ENCODE results near the gene ZDHHC1. TPM values are rescaled to one million over a fixed set of nuclear protein-coding genes. Genes with fewer than 3 reads are reported as not detected.
"Not testable (repeated sequence)": the region's sequence is repeated elsewhere in the genome, so short reads cannot be mapped to it uniquely, and the experiment has no call there.

Gene ZDHHC1
- polyA plus RNA-seq, 3 donors = 9.6 to 18.0 (median 12.9) TPM

DNA sequence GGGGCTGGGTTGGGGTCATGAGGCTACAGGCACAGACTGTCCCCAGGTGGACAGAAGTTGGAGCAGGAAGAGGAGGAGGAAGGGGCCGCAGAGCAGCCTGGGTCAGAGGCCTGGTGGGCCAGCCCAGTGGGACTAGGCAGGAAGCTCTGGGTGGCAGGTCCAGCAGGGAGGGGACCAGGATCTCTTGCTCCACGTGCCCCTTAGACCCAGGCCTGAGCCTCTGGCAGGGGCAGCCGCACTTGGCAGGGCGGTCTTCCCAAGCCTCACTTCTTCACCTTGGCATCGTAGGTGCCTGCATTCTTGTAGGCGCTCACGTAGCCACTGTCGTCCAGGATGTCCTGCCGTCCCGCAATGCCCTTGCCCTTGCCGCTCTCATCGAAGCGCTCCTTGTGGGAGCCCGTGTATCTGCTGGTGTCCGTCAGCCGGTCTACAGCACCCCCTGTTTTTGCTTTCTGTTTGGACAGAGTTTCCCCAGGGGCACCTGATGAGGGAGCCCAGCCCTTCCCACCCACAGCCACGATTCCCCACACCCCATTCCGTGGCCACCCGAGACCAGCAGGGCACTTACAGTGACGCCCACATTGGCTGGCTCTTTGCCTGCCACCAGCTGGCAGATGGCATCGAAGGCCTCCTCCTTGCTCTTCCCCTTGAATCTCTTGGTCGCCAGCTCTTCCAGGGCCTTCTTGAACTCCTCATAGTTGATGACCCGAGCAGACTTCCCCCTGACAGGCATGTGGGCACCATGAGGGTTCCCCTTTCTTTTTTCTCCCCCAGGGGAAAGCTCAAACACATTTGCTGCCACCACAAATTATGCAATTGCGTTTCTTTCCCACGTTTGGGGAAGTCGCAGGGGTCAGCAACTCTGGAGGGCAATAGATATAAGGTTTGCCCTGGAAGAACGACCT lies 26.1 kb downstream of the ZDHHC1 start:
- no peak for DNase-seq (ENCODE audit: extremely low read depth in 1 of 11, low read depth in 9 of 11, low spot score in 4 of 11)

DNA sequence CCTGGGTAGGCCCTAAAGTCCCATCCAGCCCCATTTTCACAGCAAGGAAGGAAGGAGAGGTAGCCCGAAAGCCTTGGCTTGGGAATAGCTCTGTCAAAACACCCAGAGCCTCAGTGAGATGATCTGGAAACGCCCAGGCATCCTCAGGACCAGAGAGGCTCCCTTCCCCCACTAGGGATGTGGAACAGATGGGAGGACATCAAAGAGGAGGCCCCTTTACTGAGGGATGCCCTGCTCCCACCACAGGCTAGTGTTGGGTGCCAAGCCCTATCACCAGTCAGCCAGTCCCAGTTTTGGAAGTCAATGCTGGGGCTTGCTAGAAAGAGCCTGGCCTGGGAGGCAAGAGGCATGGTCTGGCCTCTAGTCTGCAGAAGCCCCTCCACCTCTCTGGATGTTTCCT lies 27.7 kb downstream of the ZDHHC1 start:
- DNase-seq (ENCODE audit: extremely low read depth in 1 of 11, low read depth in 9 of 11, low spot score in 4 of 11) = no peak

DNA sequence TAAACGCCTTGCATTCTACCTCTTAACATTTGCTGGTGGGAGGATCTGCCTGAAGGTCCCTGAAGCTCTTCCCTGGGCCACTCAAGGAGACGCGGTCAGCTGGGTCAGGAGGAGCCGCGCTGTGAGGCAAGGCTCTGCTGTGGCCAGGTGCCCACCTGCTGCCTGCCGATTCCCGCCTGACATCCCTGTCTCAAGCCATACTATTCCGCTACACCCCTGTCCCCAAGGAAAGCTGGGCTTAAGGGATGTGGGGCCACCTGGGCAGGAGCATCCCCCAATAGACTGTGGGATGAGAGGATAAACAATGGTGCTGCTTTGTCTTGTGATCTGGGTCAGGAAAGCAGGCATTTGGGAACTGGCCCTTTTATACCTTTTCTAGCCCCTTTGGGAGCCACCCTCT lies 28.1 kb downstream of the ZDHHC1 start:
- no peak for DNase-seq (ENCODE audit: extremely low read depth in 1 of 11, low read depth in 9 of 11, low spot score in 4 of 11)

DNA sequence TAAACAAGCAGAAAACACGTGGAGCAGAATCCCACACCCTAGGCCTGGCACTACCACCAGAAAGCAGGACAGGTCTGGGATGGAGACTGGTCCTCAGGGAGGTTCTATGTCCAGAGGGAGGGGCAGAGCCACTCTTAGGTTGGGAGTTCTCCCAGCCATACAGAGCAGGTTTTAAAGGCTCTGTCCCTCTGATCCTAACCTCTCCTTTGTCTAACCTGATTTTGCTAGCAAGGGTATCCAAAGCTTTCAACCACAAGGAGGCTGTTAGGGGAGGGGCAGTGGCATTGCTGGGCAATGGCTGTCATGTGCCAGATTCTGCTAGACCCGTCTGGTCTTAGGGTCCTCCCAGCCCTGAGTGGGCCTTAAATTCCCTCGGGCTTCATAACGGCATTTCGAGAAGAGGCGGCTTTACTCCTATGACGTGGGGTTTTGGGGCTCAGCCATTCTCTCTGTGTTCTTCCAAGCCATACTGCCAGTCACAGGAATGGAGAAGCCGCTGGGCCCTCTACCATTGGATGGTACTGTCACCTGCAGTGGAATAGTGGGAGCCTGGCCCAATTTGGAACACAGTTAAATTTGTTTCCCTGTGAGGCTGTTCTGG lies 28.7 kb downstream of the ZDHHC1 start:
- DNase-seq (ENCODE audit: extremely low read depth in 1 of 11, low read depth in 9 of 11, low spot score in 4 of 11) = no peak

DNA sequence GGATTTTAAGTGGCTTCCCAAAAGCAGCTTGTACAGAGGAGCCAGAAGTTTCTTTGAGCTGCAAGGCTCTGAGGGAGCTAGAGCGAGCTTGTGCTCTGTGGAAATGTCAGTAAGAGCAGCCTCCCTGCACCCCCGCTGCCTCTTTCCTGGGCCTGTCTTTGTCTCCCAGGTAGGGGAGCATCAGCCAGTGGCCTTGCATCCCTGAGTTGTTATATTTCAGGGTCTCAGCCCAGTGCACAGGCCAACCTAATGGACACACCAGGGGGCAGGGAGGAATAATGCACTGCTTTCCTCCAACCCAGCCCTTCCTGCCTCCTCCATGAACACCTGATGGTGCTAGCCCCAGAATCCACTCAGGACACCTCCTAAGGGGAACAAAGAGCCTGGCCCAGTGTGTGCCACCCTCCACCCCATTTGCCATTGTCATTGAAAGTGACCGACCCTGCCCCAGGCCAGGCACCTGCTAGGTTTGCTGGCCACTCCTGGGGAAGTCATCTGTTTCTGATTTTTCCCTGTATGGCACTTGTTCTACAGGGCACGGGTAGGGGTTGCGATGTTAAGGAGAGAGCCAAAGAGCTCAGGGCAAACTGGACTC lies 29.3 kb downstream of the ZDHHC1 start:
- no peak for DNase-seq (ENCODE audit: extremely low read depth in 1 of 11, low read depth in 9 of 11, low spot score in 4 of 11)

DNA sequence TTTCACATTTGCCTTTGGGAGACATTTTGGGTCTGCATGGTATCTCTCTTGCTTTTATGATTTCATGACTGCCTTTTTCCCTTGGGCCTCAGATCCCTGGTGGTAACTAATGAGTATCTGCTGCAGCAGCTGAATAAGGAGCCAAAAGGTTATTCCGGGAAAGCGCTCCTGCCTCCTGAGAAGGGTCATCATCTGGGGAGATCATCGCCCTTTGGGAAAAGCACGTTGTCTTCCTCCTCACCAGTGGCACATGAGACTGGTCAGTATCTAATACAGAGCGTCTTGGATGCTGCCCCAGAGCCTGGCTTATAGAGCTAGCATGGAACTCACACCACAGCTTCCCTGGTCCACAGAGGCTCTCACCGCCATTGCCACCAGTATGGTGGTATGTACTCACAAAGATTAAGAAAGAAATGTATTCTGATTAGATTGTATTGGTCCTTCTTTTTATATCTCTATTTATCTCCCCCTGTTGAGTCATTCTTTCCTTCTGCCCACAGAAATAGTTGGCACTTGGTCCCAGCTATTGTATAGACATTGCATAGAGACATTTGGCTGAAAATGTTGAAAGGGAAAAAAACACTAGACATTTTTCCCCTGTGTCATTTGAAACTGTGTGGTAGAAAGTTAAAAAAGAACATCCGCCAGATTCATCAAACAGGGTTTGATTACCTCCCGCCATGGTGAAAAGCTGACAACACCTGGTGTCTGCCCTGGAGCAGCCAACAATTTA lies 31.3 kb downstream of the ZDHHC1 start:
- no peak for DNase-seq (ENCODE audit: extremely low read depth in 1 of 11, low read depth in 9 of 11, low spot score in 4 of 11)

DNA sequence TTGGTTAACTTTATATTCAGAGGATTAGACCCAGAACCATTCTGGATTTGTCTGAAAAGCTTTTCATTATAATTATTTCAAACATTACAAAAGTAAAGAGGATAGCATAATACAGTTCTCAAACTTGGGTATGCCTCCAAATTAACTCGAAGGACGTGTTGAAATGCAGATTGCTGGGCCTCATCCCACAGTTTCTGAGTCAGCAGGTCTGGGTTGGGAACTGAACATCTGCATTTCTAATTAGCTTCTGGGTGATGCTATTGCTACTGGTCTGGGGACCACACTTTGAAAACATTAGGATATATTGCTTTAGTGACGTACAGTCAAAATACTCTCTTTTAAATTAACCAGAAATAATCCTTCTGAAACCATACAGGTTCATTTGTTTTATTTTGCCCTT lies 33.0 kb downstream of the ZDHHC1 start:
- DNase-seq (ENCODE audit: extremely low read depth in 1 of 11, low read depth in 9 of 11, low spot score in 4 of 11) = no peak

DNA sequence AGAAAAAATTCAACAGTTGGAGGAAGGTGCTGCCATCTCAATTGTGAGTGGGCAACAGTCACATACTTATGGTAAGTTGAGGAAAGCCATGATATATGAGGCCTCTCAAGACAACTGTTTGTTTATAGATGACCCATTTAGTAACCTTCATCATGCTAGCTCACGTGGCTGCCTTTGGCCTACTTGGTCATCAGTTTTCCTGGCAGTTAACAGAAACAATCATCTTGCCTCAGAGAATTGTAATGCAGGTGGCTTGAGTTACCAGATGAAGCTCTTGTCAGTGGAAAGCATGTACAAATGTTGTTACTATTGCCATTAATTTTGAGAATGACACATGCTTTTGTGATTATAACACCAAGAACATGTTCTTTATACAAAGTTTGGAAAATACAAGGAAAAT lies 37.6 kb downstream of the ZDHHC1 start:
- DNase-seq (ENCODE audit: extremely low read depth in 1 of 11, low read depth in 9 of 11, low spot score in 4 of 11) = no peak

DNA sequence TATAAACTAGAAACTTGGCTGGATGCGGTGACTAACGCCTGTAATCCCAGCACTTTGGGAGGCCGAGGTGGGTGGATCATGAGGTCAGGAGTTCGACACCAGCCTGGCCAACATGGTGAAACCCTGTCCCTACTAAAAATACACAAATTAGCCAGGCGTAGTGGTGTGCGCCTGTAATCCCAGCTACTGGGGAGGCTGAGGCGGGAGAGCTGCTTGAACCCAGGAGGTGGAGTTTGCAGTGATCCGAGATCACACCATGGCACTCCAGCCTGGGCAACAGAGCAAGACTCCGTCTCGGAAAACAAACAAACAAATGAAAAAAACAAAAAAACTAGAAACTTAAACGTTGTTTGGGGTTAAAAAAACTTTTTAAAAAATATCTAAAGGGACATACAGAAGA lies 40.3 kb downstream of the ZDHHC1 start:
- not testable (repeated sequence) for DNase-seq (ENCODE audit: extremely low read depth in 1 of 11, low read depth in 9 of 11, low spot score in 4 of 11)

DNA sequence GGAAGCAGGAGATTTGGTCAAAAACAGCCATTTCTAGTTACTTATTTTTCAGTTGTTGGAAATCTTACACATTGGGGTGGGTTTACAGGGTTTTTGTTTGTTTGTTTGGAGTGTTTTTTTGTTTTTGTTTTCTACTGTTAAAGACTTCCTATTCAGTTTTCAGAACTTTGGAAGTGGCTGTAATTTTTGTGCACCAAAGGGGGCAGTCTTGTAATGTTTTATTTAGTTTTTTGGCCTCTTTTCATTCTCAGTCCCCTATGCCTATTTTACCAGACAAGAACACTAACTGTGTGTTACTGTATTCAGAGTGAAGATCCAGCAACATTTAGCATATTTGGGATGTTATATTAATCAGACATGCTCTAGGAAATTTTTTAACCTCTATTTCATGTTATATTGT lies 43.6 kb downstream of the ZDHHC1 start:
- DNase-seq (ENCODE audit: extremely low read depth in 1 of 11, low read depth in 9 of 11, low spot score in 4 of 11) = no peak

DNA sequence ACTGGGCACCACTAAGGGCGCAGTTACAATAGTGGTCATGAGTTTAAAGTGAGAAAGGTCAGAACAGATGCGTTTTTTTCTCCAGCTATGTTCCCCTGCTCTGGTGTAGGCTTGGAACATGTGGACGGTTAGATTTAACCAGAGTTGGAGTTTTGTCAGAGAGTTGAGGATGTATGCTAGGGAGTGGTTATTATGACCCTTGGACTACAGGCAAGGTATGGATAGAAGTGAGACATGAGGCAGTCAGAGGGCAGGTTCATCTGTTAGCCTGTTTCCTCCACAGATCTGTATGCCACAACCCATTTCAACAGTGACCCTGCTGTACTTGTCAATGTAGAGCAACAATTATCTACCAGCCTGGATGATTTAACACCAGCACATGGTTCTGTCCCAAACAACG lies 45.6 kb downstream of the ZDHHC1 start:
- DNase-seq (ENCODE audit: extremely low read depth in 1 of 11, low read depth in 9 of 11, low spot score in 4 of 11) = no peak

DNA sequence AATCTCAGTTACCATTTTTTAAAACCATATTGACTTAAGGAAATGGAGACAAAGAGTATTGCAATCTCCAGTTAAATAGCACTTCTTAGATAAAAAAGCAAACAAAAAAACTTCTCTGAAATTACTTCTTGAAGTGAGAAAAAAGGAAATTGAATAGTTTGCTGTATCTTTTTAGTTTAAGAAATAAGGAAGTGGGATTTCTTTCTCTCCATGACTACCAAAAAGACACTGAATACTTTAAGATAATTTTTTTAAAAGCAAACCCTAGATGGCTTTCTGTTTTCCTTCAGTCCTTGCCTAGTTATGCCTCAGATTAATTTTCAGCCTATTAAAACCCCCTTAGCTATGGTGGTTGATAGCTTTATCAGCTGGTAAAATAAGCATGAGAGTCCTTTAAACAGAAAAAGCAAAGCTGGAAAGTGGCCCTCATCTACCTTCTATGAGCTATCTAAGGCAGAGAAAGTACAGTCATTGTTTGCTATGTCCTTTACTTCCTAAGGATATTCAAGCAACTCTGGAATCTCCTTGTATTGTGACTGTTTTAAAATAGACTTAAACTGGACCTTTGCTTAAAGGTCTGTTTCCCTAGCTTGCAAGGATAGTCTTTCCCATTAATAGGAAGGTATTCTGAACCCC lies 51.6 kb downstream of the ZDHHC1 start:
- no peak for DNase-seq (ENCODE audit: extremely low read depth in 1 of 11, low read depth in 9 of 11, low spot score in 4 of 11)

DNA sequence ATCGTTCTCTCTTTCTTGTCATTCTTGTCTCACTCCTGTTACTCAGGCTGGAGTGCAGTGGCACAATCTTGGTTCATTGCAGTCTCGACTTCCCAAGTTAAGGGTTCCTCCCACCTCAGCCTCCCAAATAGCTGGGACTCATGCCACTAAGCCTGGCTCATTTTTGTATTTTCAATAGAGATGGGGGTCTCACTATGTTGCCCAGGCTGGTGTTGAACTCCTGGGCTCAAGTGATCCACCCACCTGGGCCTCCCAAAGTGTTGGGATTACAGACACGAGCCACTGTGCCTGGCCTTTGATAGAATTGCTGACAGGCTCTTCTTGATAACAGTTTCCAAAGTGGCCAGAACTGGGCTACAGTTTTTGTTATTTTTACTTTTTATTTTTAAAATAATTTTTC lies 55.2 kb downstream of the ZDHHC1 start:
- no peak for DNase-seq (ENCODE audit: extremely low read depth in 1 of 11, low read depth in 9 of 11, low spot score in 4 of 11)

DNA sequence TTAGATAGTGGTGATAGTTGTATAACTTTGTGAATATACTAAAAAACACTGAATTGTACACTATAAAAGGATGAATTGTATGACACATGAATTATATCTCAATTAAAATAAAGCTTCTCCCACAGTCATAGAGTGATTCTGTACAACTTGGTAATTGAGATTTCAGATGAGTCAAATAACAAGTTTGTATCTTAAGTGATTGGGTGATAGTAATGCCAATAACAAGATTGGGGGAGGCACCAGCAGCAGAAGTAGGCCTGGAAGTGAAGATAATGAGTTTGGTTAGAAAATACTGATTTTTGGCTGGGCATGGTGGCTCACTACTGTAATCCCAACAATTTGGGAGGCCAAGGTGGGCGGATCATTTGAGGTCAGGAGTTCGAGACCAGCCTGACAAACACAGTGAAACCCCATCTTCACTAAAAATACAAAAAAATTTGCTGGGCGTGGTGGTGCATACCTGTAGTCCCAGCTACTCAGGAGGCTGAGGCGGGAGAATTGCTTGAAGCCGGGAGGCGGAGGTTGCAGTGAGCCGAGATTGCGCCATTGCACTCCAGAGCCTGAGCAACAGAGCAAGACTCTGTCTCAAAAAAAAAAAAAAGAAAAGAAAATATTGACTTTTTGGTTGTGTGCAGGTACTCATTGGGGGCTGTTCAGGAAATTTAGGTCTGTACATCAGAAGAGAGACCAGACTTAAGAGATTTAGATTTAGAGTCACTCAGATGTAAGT lies 56.6 kb downstream of the ZDHHC1 start:
- not testable (repeated sequence) for DNase-seq (ENCODE audit: extremely low read depth in 1 of 11, low read depth in 9 of 11, low spot score in 4 of 11)

DNA sequence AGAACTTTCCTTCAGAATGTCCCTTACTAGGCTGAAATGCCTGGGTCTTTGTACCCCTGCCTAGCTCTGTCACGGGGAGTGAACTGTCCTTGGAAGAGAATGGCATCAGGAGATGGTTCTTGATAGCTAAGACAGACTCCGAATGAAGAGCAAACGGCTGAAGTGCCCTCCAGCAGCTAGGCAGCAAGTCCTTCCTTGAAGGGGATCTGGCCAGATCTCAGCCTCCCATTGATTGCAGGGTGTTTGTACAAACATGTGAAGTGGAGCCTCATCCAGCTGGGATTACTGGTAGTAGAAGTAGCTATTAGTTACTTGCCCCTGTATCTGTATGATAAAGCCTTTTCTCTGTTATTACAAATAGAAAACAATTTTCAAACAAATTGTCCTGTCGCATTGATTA lies 58.7 kb downstream of the ZDHHC1 start:
- DNase-seq (ENCODE audit: extremely low read depth in 1 of 11, low read depth in 9 of 11, low spot score in 4 of 11) = no peak

DNA sequence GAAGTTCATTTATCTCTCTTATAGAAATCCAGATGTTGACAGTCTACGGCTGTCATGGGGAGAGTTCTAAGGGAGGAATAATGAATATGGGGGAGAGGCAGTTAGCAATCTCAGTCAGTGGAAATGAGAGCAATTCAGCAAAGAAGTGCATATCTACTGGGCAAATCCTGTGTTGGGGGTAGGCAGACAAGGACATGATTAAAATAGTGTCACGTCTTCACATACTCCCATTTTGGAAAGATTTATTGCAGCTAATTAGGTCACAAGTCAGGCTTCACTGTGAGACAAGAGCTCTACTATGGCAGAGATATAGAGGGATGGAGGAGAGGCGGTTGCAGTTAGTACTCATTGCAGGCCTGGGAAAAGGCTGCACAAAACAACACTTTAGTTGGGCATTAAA lies 59.9 kb downstream of the ZDHHC1 start:
- peak in 10 of 11 donors; percentile 42 to 77 (median 58) for DNase-seq (ENCODE audit: extremely low read depth in 1 of 11, low read depth in 9 of 11, low spot score in 4 of 11)

DNA sequence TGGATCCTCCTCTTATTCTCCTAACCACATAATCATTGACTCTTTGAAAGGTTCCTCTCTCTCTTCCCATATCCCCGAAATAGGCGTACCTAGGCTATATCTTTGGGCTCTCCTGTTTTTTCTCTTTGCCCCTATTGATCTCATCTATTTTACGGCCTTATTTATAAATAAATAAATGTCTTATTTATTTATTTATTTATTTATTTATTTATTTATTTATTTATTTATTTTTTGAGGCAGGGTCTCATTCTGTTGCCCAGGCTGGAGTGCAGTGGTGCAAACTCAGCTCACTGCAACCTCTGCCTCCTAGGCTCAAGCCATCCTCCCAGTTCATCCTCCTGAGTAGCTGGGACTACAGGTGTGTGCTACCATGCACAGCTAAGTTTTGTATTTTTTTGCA lies 63.8 kb downstream of the ZDHHC1 start:
- not testable (repeated sequence) for DNase-seq (ENCODE audit: extremely low read depth in 1 of 11, low read depth in 9 of 11, low spot score in 4 of 11)

DNA sequence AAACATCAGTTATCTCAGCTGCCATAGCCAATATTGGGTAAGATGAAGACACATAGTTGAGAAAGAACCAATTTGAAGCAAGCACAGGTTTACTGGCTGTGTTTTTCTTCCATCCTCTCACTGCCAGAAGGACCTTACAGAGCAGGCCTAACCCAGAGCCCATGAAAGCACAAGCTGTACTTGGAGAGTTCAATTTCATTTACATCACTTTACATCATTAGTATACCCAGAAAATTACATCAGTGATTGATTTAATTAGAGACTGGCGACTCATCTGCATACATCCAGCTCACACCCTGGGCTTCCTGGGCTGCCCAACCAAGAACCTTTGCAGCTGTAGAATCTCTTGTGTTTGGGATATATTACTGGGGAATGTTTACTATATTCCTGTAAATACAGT lies 66.0 kb downstream of the ZDHHC1 start:
- DNase-seq (ENCODE audit: extremely low read depth in 1 of 11, low read depth in 9 of 11, low spot score in 4 of 11) = no peak

DNA sequence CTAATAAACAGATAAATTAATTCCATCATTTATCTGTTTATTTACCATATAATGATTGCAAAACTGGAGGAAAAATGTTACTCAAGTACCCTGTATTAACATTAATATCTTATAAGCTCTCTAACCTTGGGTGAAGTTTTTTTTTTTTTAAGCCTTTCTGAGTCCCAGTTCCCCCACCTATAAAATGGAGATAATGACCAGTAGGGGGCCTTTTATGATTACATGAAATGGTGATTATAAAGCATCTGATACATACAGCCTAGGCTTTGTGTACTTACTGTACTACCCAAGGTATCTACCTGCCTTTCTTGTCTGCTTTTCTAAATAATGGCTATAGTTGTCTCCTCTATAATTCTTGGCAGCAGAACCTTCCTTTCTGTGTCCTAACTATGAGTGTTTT lies 67.1 kb downstream of the ZDHHC1 start:
- DNase-seq (ENCODE audit: extremely low read depth in 1 of 11, low read depth in 9 of 11, low spot score in 4 of 11) = no peak
